ENCODE data around the gene THBS2. TPM values are rescaled to one million over a fixed set of nuclear protein-coding genes. Genes with fewer than 3 reads are reported as not detected.

Gene THBS2
- total and polyA plus RNA-seq, 10 of the 15 experiments (the other 5 are each of a cell fraction or from before 2014, with no cell fraction given) = 0.07 to 0.10 TPM; not detected in 8

- Histone ChIP-seq H3K9ac (ENCODE audit: control insufficient read depth, insufficient read depth, low read length) (no peak overlapping the region), H3K4me2 (ENCODE audit: control insufficient read depth, insufficient read depth) (no peak overlapping the region), H3K4me3 (no peak overlapping the region), H3K27me3 (replicated peaks in 1 of 2; ENCODE audit: control insufficient read depth in 2 of 2, insufficient read depth in 2 of 2, low read length in 1 of 2) (no peaks in the 10 kb centered on the region), H3K4me1 (ENCODE audit: control insufficient read depth, insufficient read depth, low read length) (no peaks in the 10 kb centered on the region), H4K20me1 (ENCODE audit: control insufficient read depth, insufficient read depth) (no peaks in the 10 kb centered on the region), H2AFZ (ENCODE audit: control insufficient read depth, low read depth, low read length) (no peak overlapping the region), H3K9me3 (replicated peaks; ENCODE audit: control insufficient read depth, insufficient read depth, low read length) (no peaks in the 10 kb centered on the region), H3K79me2 (ENCODE audit: control insufficient read depth, insufficient read depth, low read length) (no peaks in the 10 kb centered on the region), H3K36me3 (ENCODE audit: control insufficient read depth in 2 of 2, insufficient read depth in 2 of 2, low read length in 1 of 2) (no peaks in the 10 kb centered on the region), H3K27ac (ENCODE audit: control insufficient read depth, insufficient read depth) (no peak overlapping the region)
- ChIA-PET SMC1A (ENCODE audit: uncharacterized antibody, unreplicated experiment) (no interaction called here), POLR2A (no interaction called here), RAD21 (ENCODE audit: unreplicated experiment) (no interaction called here), CTCF (no interaction called here)
- in situ Hi-C loops (cut with MboI) (no loop called here), intact Hi-C loops (cut with micrococcal nuclease; ENCODE audit: unreplicated experiment) (no loop called here)
- 5% methylated on average over 2 of the region's 2 CpGs for WGBS (ENCODE audit: insufficient coverage, insufficient replicate concordance, low lambda C conversion rate, missing lambda C conversion rate)
- BruUV-seq (replicated peaks) = no TSS peak
- TF ChIP-seq, protein P1, sequence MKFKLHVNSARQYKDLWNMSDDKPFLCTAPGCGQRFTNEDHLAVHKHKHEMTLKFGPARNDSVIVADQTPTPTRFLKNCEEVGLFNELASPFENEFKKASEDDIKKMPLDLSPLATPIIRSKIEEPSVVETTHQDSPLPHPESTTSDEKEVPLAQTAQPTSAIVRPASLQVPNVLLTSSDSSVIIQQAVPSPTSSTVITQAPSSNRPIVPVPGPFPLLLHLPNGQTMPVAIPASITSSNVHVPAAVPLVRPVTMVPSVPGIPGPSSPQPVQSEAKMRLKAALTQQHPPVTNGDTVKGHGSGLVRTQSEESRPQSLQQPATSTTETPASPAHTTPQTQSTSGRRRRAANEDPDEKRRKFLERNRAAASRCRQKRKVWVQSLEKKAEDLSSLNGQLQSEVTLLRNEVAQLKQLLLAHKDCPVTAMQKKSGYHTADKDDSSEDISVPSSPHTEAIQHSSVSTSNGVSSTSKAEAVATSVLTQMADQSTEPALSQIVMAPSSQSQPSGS (IDR thresholded peaks at IDR 0.05; ENCODE audit: low read length) = no peak
- TF ChIP-seq TCF3 (IDR thresholded peaks at IDR 0.05; ENCODE audit: borderline replicate concordance, insufficient read depth, low read depth, low read length) (no peak), SIN3A (IDR thresholded peaks at IDR 0.05; ENCODE audit: low read depth, low read length) (no peak), MEF2A (IDR thresholded peaks at IDR 0.05; ENCODE audit: insufficient read depth, low read depth, low read length) (no peak), GABPA (IDR thresholded peaks at IDR 0.05; ENCODE audit: low read depth) (no peak), NR2F1 (conservative IDR thresholded peaks at IDR 0.05) (no peak), IRF4 (IDR thresholded peaks at IDR 0.05; ENCODE audit: low read depth, low read length) (no peak), KDM1A (IDR thresholded peaks at IDR 0.05; ENCODE audit: borderline replicate concordance) (no peak), TCF12 (IDR thresholded peaks at IDR 0.05; ENCODE audit: low read depth, low read length) (no peak), JUNB (IDR thresholded peaks at IDR 0.05) (no peak), NBN (IDR thresholded peaks at IDR 0.05) (no peak), POLR2A (IDR thresholded peaks at IDR 0.05; ENCODE audit: low read depth, low read length) (no peak), ATF7 (IDR thresholded peaks at IDR 0.05; ENCODE audit: low read depth) (no peak), IKZF2 (IDR thresholded peaks at IDR 0.05) (no peak)
- TF ChIP-seq, protein P2, sequence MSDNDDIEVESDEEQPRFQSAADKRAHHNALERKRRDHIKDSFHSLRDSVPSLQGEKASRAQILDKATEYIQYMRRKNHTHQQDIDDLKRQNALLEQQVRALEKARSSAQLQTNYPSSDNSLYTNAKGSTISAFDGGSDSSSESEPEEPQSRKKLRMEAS (IDR thresholded peaks at IDR 0.05; ENCODE audit: low read depth, low read length) = no peak
- TF ChIP-seq, protein P3, sequence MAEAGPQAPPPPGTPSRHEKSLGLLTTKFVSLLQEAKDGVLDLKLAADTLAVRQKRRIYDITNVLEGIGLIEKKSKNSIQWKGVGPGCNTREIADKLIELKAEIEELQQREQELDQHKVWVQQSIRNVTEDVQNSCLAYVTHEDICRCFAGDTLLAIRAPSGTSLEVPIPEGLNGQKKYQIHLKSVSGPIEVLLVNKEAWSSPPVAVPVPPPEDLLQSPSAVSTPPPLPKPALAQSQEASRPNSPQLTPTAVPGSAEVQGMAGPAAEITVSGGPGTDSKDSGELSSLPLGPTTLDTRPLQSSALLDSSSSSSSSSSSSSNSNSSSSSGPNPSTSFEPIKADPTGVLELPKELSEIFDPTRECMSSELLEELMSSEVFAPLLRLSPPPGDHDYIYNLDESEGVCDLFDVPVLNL (IDR thresholded peaks at IDR 0.05; ENCODE audit: low read depth, low read length) = no peak
- ATAC-seq (no peak), DNase-seq (ENCODE audit: low read depth, low spot score) (no peak), FAIRE-seq (no peak)
Measured at GRCh38 chr6:169293196-169293595, 39.5 kb upstream of the THBS2 start.

Measured in GM12878 (cell line).